ENCODE data around the gene RPL26. TPM values are rescaled to one million over a fixed set of nuclear protein-coding genes. Genes with fewer than 3 reads are reported as not detected.

The RPL26 gene
- total RNA-seq, 1 donor from 2014 or later, result 1,879 TPM

GRCh38 chr17:8413328-8413727, 30.3 kb upstream of the RPL26 start:
- Mint-ChIP-seq H3K9me3 (peaks cover 3% of the 10 kb centered on the region), H3K27ac (no peak overlapping the region), H3K4me1 (peaks cover 2% of the 10 kb centered on the region), H3K4me3 (no peak overlapping the region), H3K27me3 (ENCODE audit: low read depth) (peaks cover 26% of the 10 kb centered on the region), H3K36me3 (no peaks in the 10 kb centered on the region)
- DNase-seq (ENCODE audit: low spot score in 2 of 2, unreplicated experiment in 2 of 2), result no peak
- no peak for TF ChIP-seq CTCF (IDR thresholded peaks at IDR 0.05; ENCODE audit: unreplicated experiment)

GRCh38 chr17:8412089-8412488, 29.1 kb upstream of the RPL26 start:
- Mint-ChIP-seq H3K27ac (no peak overlapping the region), H3K4me1 (peaks cover 2% of the 10 kb centered on the region), H3K27me3 (ENCODE audit: low read depth) (peaks cover 15% of the 10 kb centered on the region), H3K9me3 (peaks cover 3% of the 10 kb centered on the region), H3K4me3 (no peak overlapping the region), H3K36me3 (no peaks in the 10 kb centered on the region)
- DNase-seq (ENCODE audit: low spot score in 2 of 2, unreplicated experiment in 2 of 2), result no peak
- no peak for TF ChIP-seq CTCF (IDR thresholded peaks at IDR 0.05; ENCODE audit: unreplicated experiment)

- no peak for TF ChIP-seq CTCF (IDR thresholded peaks at IDR 0.05; ENCODE audit: unreplicated experiment)
- H3K27ac Mint-ChIP-seq, result no peak overlapping the region
- H3K36me3 Mint-ChIP-seq, result no peaks in the 10 kb centered on the region
- no peak overlapping the region for H3K4me3 Mint-ChIP-seq
- H3K27me3 Mint-ChIP-seq (ENCODE audit: low read depth), result peaks cover 3% of the 10 kb centered on the region
- DNase-seq (ENCODE audit: low spot score in 2 of 2, unreplicated experiment in 2 of 2), result no peak
- peaks cover 2% of the 10 kb centered on the region for H3K4me1 Mint-ChIP-seq
- H3K9me3 Mint-ChIP-seq, result no peaks in the 10 kb centered on the region
Measured at GRCh38 chr17:8410883-8411238, 27.9 kb upstream of the RPL26 start.

GRCh38 chr17:8409966-8410882, 27.2 kb upstream of the RPL26 start:
- Mint-ChIP-seq H3K4me3 (no peak overlapping the region), H3K27ac (no peak overlapping the region), H3K27me3 (ENCODE audit: low read depth) (peaks cover 3% of the 10 kb centered on the region), H3K36me3 (no peaks in the 10 kb centered on the region), H3K4me1 (peaks cover 2% of the 10 kb centered on the region), H3K9me3 (no peaks in the 10 kb centered on the region)
- DNase-seq (ENCODE audit: low spot score in 2 of 2, unreplicated experiment in 2 of 2), result peak; percentile 87 to 92
- TF ChIP-seq CTCF (IDR thresholded peaks at IDR 0.05; ENCODE audit: unreplicated experiment), result peak; percentile 93

- Mint-ChIP-seq H3K9me3 (no peaks in the 10 kb centered on the region), H3K27me3 (ENCODE audit: low read depth) (no peaks in the 10 kb centered on the region), H3K36me3 (no peaks in the 10 kb centered on the region), H3K4me1 (peaks cover 2% of the 10 kb centered on the region), H3K27ac (no peak overlapping the region), H3K4me3 (no peak overlapping the region)
- no peak for DNase-seq (ENCODE audit: low spot score in 2 of 2, unreplicated experiment in 2 of 2)
- no peak for TF ChIP-seq CTCF (IDR thresholded peaks at IDR 0.05; ENCODE audit: unreplicated experiment)
Measured at GRCh38 chr17:8408371-8408770, 25.4 kb upstream of the RPL26 start.

Data from mesothelial cell of epicardium (in vitro differentiated cells).